Lower leg skin (tissue), 3 donors: Measurements from ENCODE around the gene PARD6A.

Source experiments
- CTCF ChIP-seq, 3 donors: fragments of 450-650 bp; IDR thresholded peaks; one replicate each; pipeline ENCODE4 v1.5.1; 2016; ENCODE audit warnings: antibody characterized with exemption in 3 of 3, mild to moderate bottlenecking in 3 of 3, moderate library complexity in 2 of 3
- POLR2A ChIP-seq, 2 donors: fragments of 450-650 bp; IDR thresholded peaks; one replicate each; pipeline ENCODE4 v1.6.1; 2016 to 2017; ENCODE audit warnings: antibody characterized with exemption in 2 of 2, mild to moderate bottlenecking in 1 of 2, moderate library complexity in 1 of 2

- no peak for TF ChIP-seq CTCF (IDR thresholded peaks at IDR 0.05)
- TF ChIP-seq POLR2A (IDR thresholded peaks at IDR 0.05) = no peak
These were observed 36.8 kb downstream of the PARD6A start for GRCh38 chr16:67697422-67698185.
